Putamen (tissue), 1 donor: ENCODE data around the gene PAXIP1.
"Not testable (repeated sequence)": the region's sequence is repeated elsewhere in the genome, so short reads cannot be mapped to it uniquely, and the experiment has no call there.

Experiments used
- DNase-seq: peaks from one replicate; pipeline ENCODE4 v3.0.0-alpha.2; 2016; ENCODE audit warnings: low spot score

The PAXIP1 gene

GRCh38 chr7:155003092-155003375, at the start of gene PAXIP1:
PAXIP1 (minus strand) TSS chr7:155003124; CDS start chr7:155002929, 195 bp downstream.
- DNase-seq, result peak; percentile 80

GRCh38 chr7:155051355-155051754, 48.4 kb upstream of the PAXIP1 start:
- DNase-seq, result no peak

- no peak for DNase-seq
Measured at GRCh38 chr7:155048006-155048405, 45.1 kb upstream of the PAXIP1 start.

- no peak for DNase-seq
Measured at GRCh38 chr7:155043756-155044155, 40.8 kb upstream of the PAXIP1 start.

GRCh38 chr7:155038335-155038734, 35.4 kb upstream of the PAXIP1 start:
- DNase-seq, result no peak

- DNase-seq, result not testable (repeated sequence)
Measured at GRCh38 chr7:155034495-155034894, 31.6 kb upstream of the PAXIP1 start.

GRCh38 chr7:155032978-155033377, 30.1 kb upstream of the PAXIP1 start:
- DNase-seq, result no peak

GRCh38 chr7:155027879-155028278, 25.0 kb upstream of the PAXIP1 start:
- DNase-seq, result no peak

GRCh38 chr7:155021699-155022145, 18.8 kb upstream of the PAXIP1 start:
- DNase-seq, result no peak

GRCh38 chr7:155020996-155021395, 18.1 kb upstream of the PAXIP1 start:
- no peak for DNase-seq

- DNase-seq, result no peak
Measured at GRCh38 chr7:155017834-155018233, 14.9 kb upstream of the PAXIP1 start.

- DNase-seq, result no peak
Measured at GRCh38 chr7:155011086-155011485, 8.2 kb upstream of the PAXIP1 start.

- no peak for DNase-seq
Measured at GRCh38 chr7:155009570-155010157, 6.7 kb upstream of the PAXIP1 start.

- DNase-seq, result no peak
Measured at GRCh38 chr7:155007947-155008346, 5.0 kb upstream of the PAXIP1 start.

- peak; percentile 89 for DNase-seq
Measured at GRCh38 chr7:155003376-155004214, 671 bp upstream of the PAXIP1 start.

GRCh38 chr7:155002411-155003091, 373 bp downstream of the PAXIP1 start:
- DNase-seq, result peak; percentile 32

GRCh38 chr7:155001756-155002410, 1.0 kb downstream of the PAXIP1 start:
- DNase-seq, result no peak

GRCh38 chr7:155000795-155001194, 2.1 kb downstream of the PAXIP1 start:
- DNase-seq, result no peak

GRCh38 chr7:154998481-154998880, 4.4 kb downstream of the PAXIP1 start:
- no peak for DNase-seq

GRCh38 chr7:154997840-154998370, 5.0 kb downstream of the PAXIP1 start:
- DNase-seq, result no peak

GRCh38 chr7:154996756-154997155, 6.2 kb downstream of the PAXIP1 start:
- DNase-seq, result no peak

- DNase-seq, result no peak
Measured at GRCh38 chr7:154996101-154996500, 6.8 kb downstream of the PAXIP1 start.
